Measurements from ENCODE around the gene FGD5. TPM values are rescaled to one million over a fixed set of nuclear protein-coding genes. Genes with fewer than 3 reads are reported as not detected.

The FGD5 gene
- polyA plus RNA-seq, 1 donor (not counting 4 experiments of a cell fraction or from before 2014, with no cell fraction given): not detected

GRCh38 chr3:14862661-14863230, 44.0 kb downstream of the FGD5 start:
- no peak for DNase-seq (ENCODE audit: low read depth, low spot score)
- Histone ChIP-seq H3K9me1 (ENCODE audit: control insufficient read depth, extremely low read depth, insufficient read depth, low read length) (no peaks in the 10 kb centered on the region), H3K4me2 (ENCODE audit: control insufficient read depth, extremely low read depth, insufficient read depth, low read depth, low read length) (no peak overlapping the region), H3K4me1 (ENCODE audit: control insufficient read depth, extremely low read depth, insufficient read depth, low read length) (no peaks in the 10 kb centered on the region), H3K9me3 (ENCODE audit: control insufficient read depth, low read depth, low read length) (no peaks in the 10 kb centered on the region), H3K27me3 (ENCODE audit: control insufficient read depth, extremely low read depth, insufficient read depth, low read length) (peaks cover 8% of the 10 kb centered on the region), H2AFZ (ENCODE audit: control insufficient read depth, low read length) (no peak overlapping the region), H4K20me1 (ENCODE audit: control insufficient read depth, extremely low read depth, insufficient read depth, low read length) (no peaks in the 10 kb centered on the region), H3K9ac (ENCODE audit: control insufficient read depth, extremely low read depth, insufficient read depth, low read length) (no peak overlapping the region), H3K27ac (ENCODE audit: control insufficient read depth, insufficient read depth, low read length) (no peak overlapping the region), H3K36me3 (ENCODE audit: control insufficient read depth in 2 of 2, extremely low read depth in 1 of 2, insufficient read depth in 2 of 2, low read length in 2 of 2) (no peaks in the 10 kb centered on the region), H3K4me3 (ENCODE audit: control insufficient read depth in 2 of 3, extremely low read depth in 1 of 3, insufficient read depth in 2 of 3, low read depth in 1 of 3, low read length in 3 of 3) (no peak overlapping the region), H3K79me2 (ENCODE audit: control insufficient read depth, insufficient read depth, low read length) (no peaks in the 10 kb centered on the region)
- no peak for FAIRE-seq
- TF ChIP-seq EZH2 (IDR thresholded peaks at IDR 0.05; ENCODE audit: low read length) (no peak), CTCF (optimal IDR thresholded peaks at IDR 0.05 in 1 of 3, IDR thresholded peaks at IDR 0.05 in 1 of 3, conservative IDR thresholded peaks at IDR 0.05 in 1 of 3; ENCODE audit: extremely low read depth in 1 of 3, insufficient read depth in 2 of 3, low read length in 3 of 3) (no peak)
- dilution Hi-C loops (cut with MboI; ENCODE audit: extremely low pct_ligation_motif_present, low sequenced_read_pairs): no loop called here

- DNase-seq (ENCODE audit: low read depth, low spot score): no peak
- no peaks in the 10 kb centered on the region for H4K20me1 ChIP-seq (ENCODE audit: control insufficient read depth, extremely low read depth, insufficient read depth, low read length)
- H3K4me1 ChIP-seq (ENCODE audit: control insufficient read depth, extremely low read depth, insufficient read depth, low read length): no peaks in the 10 kb centered on the region
- H3K9me1 ChIP-seq (ENCODE audit: control insufficient read depth, extremely low read depth, insufficient read depth, low read length): no peaks in the 10 kb centered on the region
- H3K36me3 ChIP-seq (ENCODE audit: control insufficient read depth in 2 of 2, extremely low read depth in 1 of 2, insufficient read depth in 2 of 2, low read length in 2 of 2): no peaks in the 10 kb centered on the region
- no peak overlapping the region for H3K9ac ChIP-seq (ENCODE audit: control insufficient read depth, extremely low read depth, insufficient read depth, low read length)
- H3K79me2 ChIP-seq (ENCODE audit: control insufficient read depth, insufficient read depth, low read length): no peaks in the 10 kb centered on the region
- H3K4me3 ChIP-seq (ENCODE audit: control insufficient read depth in 2 of 3, extremely low read depth in 1 of 3, insufficient read depth in 2 of 3, low read depth in 1 of 3, low read length in 3 of 3): no peak overlapping the region
- H3K27ac ChIP-seq (ENCODE audit: control insufficient read depth, insufficient read depth, low read length): no peak overlapping the region
- TF ChIP-seq CTCF (optimal IDR thresholded peaks at IDR 0.05 in 1 of 3, IDR thresholded peaks at IDR 0.05 in 1 of 3, conservative IDR thresholded peaks at IDR 0.05 in 1 of 3; ENCODE audit: extremely low read depth in 1 of 3, insufficient read depth in 2 of 3, low read length in 3 of 3) (peak in 2 of 3 experiments; percentile 19 to 26), EZH2 (IDR thresholded peaks at IDR 0.05; ENCODE audit: low read length) (no peak)
- no peaks in the 10 kb centered on the region for H3K9me3 ChIP-seq (ENCODE audit: control insufficient read depth, low read depth, low read length)
- H3K27me3 ChIP-seq (ENCODE audit: control insufficient read depth, extremely low read depth, insufficient read depth, low read length): peaks cover 5% of the 10 kb centered on the region
- dilution Hi-C loops (cut with MboI; ENCODE audit: extremely low pct_ligation_motif_present, low sequenced_read_pairs): no loop called here
- no peak overlapping the region for H3K4me2 ChIP-seq (ENCODE audit: control insufficient read depth, extremely low read depth, insufficient read depth, low read depth, low read length)
- FAIRE-seq: no peak
- no peak overlapping the region for H2AFZ ChIP-seq (ENCODE audit: control insufficient read depth, low read length)
These were observed 44.8 kb downstream of the FGD5 start for GRCh38 chr3:14863333-14864100.

All from keratinocyte (primary cell).